Calu3 (cell line): ENCODE results near the gene LRRK1. TPM values are rescaled to one million over a fixed set of nuclear protein-coding genes. Genes with fewer than 3 reads are reported as not detected.

Experiments used
- BruUV-seq: library from RNA; stranded (reverse); fragments of 400-500 nt; replicated peaks from 2 replicates; lab custom pipeline; 2021; lab: Mats Ljungman, UMichigan
- CTCF ChIA-PET: fragments of 300-600 bp; sonication (Branson Sonifier 250); formaldehyde crosslinking; loops from one replicate; lab custom pipeline; 2022; ENCODE audit warnings: antibody characterized with exemption; lab: Charles Lee
- DNase-seq: peaks from one replicate; pipeline ENCODE4 v3.0.0; 2022
- H3K27ac Mint-ChIP-seq: one replicate; pipeline ENCODE4 v1.8.0; 2022; ENCODE audit warnings: mixed read lengths; ENCODE audit not compliant: unreplicated experiment
- H3K27me3 Mint-ChIP-seq: one replicate; pipeline ENCODE4 v1.8.0; 2022; ENCODE audit warnings: mixed read lengths; ENCODE audit not compliant: unreplicated experiment
- H3K36me3 Mint-ChIP-seq: one replicate; pipeline ENCODE4 v1.8.0; 2022; ENCODE audit warnings: mild to moderate bottlenecking, moderate library complexity, mixed read lengths; ENCODE audit not compliant: insufficient read depth, unreplicated experiment
- H3K4me1 Mint-ChIP-seq: one replicate; pipeline ENCODE4 v1.8.0; 2022; ENCODE audit warnings: mild to moderate bottlenecking, low read depth, mixed read lengths; ENCODE audit not compliant: unreplicated experiment
- H3K4me3 Mint-ChIP-seq: one replicate; pipeline ENCODE4 v1.8.0; 2022; ENCODE audit warnings: mild to moderate bottlenecking, low read depth, moderate library complexity, mixed read lengths; ENCODE audit not compliant: unreplicated experiment
- H3K9me3 Mint-ChIP-seq: one replicate; pipeline ENCODE4 v1.8.0; 2022; ENCODE audit warnings: low read depth, mixed read lengths; ENCODE audit not compliant: unreplicated experiment
- intact Hi-C: fragments of 100-400 bp; cut with micrococcal nuclease; formaldehyde crosslinking; loops from one replicate; pipeline ENCODE4 v1.10.0; 2022; ENCODE audit not compliant: unreplicated experiment
- total RNA-seq: library from RNA; stranded (reverse); gene quantifications from 2 replicates; pipeline ENCODE4 v1.2.3, GENCODE V29; 2022
- TF ChIP-seq, protein P1 (sequence below): fragments of 200-600 bp; IDR thresholded peaks from one replicate; pipeline ENCODE4 v1.8.0; 2022; ENCODE audit warnings: antibody characterized with exemption; ENCODE audit not compliant: unreplicated experiment

Gene LRRK1
- total RNA-seq, 1 experiment from 2014 or later, result 21.3 TPM

DNA sequence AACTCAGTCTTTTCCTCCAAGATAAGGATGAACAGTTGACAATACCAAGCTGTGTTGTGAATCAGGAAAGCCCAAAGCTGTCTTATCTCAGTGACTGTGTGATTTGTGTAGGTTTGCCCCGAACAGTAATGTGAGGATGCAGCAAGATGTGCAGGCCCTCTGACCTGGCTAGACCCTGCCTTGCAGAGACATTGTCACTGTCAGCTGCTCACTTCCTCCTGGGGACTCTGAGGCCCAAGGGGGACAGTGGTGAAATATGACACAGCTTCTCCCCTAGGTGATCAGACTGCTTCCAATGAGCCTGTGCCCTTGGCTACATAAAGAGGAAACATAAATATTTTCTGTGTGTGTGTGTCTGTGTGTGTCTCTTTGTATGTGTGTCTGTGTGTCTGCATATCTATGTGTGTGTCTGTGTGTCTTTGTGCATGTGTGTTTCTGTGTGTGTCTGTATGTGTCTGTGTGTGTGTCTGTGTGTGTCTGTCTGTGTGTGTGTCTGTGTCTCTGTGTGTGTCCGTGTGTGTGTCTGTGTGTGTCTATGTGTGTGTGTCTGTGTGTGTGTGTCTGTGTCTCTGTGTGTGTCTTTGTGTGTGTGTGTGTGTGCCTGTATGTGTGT is 21.7 kb downstream of the LRRK1 start:
- CTCF ChIA-PET, result no interaction called here
- H3K4me1 Mint-ChIP-seq, result no peaks in the 10 kb centered on the region
- H3K27me3 Mint-ChIP-seq, result no peaks in the 10 kb centered on the region
- intact Hi-C loops, result no loop called here
- H3K27ac Mint-ChIP-seq, result no peak overlapping the region
- no peaks in the 10 kb centered on the region for H3K9me3 Mint-ChIP-seq
- H3K36me3 Mint-ChIP-seq, result no peaks in the 10 kb centered on the region
- DNase-seq, result no peak
- BruUV-seq, result no TSS peak
- no peak overlapping the region for H3K4me3 Mint-ChIP-seq
- TF ChIP-seq, protein P1, sequence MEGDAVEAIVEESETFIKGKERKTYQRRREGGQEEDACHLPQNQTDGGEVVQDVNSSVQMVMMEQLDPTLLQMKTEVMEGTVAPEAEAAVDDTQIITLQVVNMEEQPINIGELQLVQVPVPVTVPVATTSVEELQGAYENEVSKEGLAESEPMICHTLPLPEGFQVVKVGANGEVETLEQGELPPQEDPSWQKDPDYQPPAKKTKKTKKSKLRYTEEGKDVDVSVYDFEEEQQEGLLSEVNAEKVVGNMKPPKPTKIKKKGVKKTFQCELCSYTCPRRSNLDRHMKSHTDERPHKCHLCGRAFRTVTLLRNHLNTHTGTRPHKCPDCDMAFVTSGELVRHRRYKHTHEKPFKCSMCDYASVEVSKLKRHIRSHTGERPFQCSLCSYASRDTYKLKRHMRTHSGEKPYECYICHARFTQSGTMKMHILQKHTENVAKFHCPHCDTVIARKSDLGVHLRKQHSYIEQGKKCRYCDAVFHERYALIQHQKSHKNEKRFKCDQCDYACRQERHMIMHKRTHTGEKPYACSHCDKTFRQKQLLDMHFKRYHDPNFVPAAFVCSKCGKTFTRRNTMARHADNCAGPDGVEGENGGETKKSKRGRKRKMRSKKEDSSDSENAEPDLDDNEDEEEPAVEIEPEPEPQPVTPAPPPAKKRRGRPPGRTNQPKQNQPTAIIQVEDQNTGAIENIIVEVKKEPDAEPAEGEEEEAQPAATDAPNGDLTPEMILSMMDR, result no peak

DNA sequence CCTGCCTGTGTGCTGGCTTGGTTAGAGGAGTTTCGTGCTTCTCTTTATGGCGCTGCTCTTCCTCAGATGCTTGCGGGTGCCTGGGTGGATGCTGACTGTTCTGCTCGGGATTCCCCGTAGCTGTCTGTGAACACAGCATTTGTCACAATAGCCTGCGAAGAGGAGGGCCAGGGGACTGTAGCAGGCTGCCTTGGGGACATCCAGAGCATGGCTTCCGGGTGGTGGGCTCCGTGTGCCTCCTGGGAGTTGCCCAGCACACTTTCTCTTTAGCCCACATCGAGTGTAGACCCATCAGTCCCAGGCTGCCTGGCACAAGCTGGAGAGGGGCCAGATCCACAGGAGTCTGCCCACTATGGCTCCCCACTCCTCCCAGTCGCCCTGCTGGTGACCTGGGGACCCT is 22.4 kb downstream of the LRRK1 start:
- no peaks in the 10 kb centered on the region for H3K9me3 Mint-ChIP-seq
- H3K36me3 Mint-ChIP-seq, result no peaks in the 10 kb centered on the region
- intact Hi-C loops, result no loop called here
- DNase-seq, result no peak
- H3K4me1 Mint-ChIP-seq, result no peaks in the 10 kb centered on the region
- BruUV-seq, result no TSS peak
- TF ChIP-seq, protein P1, result no peak
- H3K27ac Mint-ChIP-seq, result no peak overlapping the region
- no peak overlapping the region for H3K4me3 Mint-ChIP-seq
- no peaks in the 10 kb centered on the region for H3K27me3 Mint-ChIP-seq
- CTCF ChIA-PET, result no interaction called here

- Mint-ChIP-seq H3K4me3 (no peak overlapping the region), H3K27ac (no peak overlapping the region), H3K9me3 (no peaks in the 10 kb centered on the region), H3K4me1 (no peaks in the 10 kb centered on the region), H3K36me3 (no peaks in the 10 kb centered on the region), H3K27me3 (no peaks in the 10 kb centered on the region)
- no TSS peak for BruUV-seq
- intact Hi-C loops, result no loop called here
- DNase-seq, result no peak
- TF ChIP-seq, protein P1, result no peak
- CTCF ChIA-PET, result no interaction called here
Observed at GRCh38 chr15:100942656-100943425, 23.7 kb downstream of the LRRK1 start.

GRCh38 chr15:100944244-100944895 is 25.2 kb downstream of the LRRK1 start:
- Mint-ChIP-seq H3K4me1 (no peaks in the 10 kb centered on the region), H3K36me3 (no peaks in the 10 kb centered on the region), H3K9me3 (no peaks in the 10 kb centered on the region), H3K27ac (no peak overlapping the region), H3K27me3 (no peaks in the 10 kb centered on the region), H3K4me3 (no peak overlapping the region)
- no TSS peak for BruUV-seq
- CTCF ChIA-PET, result interaction anchor here (0.6 kb wide), 1 partner anchor 1873 kb away, joined by 8 read pairs; no protein-coding TSS in a partner anchor
- TF ChIP-seq, protein P1, result no peak
- no peak for DNase-seq
- intact Hi-C loops, result no loop called here
